ENCODE results near the gene BICDL2.

DNA sequence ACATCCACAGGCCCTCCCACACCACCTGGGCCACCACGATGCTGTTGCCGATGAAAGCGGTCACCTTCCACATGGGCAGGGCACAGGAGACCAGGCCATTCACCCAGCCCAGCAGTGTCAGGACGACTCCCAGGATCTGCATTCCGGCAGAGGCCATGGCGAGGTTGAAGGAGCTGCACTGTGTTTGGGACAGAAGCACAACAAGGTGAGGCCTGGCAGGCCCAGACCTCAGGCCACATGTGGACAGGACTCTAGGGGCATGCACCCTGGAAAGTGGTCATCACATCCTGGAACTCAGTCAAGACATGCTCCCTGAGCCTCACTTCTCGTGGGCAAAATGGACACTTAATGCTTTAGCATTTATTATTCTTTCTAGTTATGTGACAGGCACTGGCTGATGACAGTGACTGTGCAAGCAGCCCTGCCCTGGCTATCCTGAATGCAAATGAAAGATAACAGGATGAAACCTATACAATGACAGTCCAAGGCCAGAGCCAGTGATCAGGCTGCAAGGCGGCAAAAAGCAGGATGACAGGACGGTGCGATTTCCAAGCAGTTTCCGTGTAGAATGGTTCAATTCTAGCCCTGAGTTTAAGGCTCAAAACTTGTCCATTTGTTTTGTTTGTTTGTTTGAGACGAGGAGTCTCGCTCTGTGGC is 20.8 kb downstream of the BICDL2 start:
- TF ChIP-seq CTCF (IDR thresholded peaks at IDR 0.05) (no peak), POLR2A (IDR thresholded peaks at IDR 0.05) (no peak)
